MCF 10A (cell line): Measurements from ENCODE around the gene CEP85L. TPM values are rescaled to one million over a fixed set of nuclear protein-coding genes. Genes with fewer than 3 reads are reported as not detected.

Experiments
- BruUV-seq: library from RNA; stranded (reverse); fragments of 400-500 nt; replicated peaks from 2 replicates; lab custom pipeline; 2021; lab: Mats Ljungman, UMichigan
- CTCF ChIA-PET: fragments of 300-600 bp; sonication (Branson Sonifier 250); formaldehyde crosslinking; extraction: SDS; loops from one replicate; lab custom pipeline; 2021; ENCODE audit warnings: antibody characterized with exemption, inconsistent platforms; lab: Yijun Ruan, JAX
- POLR2A ChIA-PET: fragments of 300-600, 350-650 bp; sonication (Branson Sonifier 250); formaldehyde crosslinking; extraction: SDS; loops from one replicate; lab custom pipeline; 2020; ENCODE audit warnings: antibody characterized with exemption, inconsistent platforms; lab: Yijun Ruan, JAX
- DNase-seq: peaks from one replicate; pipeline ENCODE4 v3.0.0-alpha.2; 2018; ENCODE audit not compliant: unreplicated experiment
- H3K27ac Mint-ChIP-seq: one replicate; pipeline ENCODE4 v1.8.0; 2022; ENCODE audit warnings: mild to moderate bottlenecking, low read depth, mixed read lengths; ENCODE audit not compliant: unreplicated experiment
- H3K27me3 Mint-ChIP-seq: one replicate; pipeline ENCODE4 v1.8.0; 2022; ENCODE audit warnings: mixed read lengths; ENCODE audit not compliant: insufficient read depth, unreplicated experiment
- H3K36me3 Mint-ChIP-seq: one replicate; pipeline ENCODE4 v1.8.0; 2022; ENCODE audit warnings: mild to moderate bottlenecking, moderate library complexity, mixed read lengths; ENCODE audit not compliant: insufficient read depth, unreplicated experiment
- H3K4me1 Mint-ChIP-seq: one replicate; pipeline ENCODE4 v1.8.0; 2022; ENCODE audit warnings: mixed read lengths; ENCODE audit not compliant: insufficient read depth, unreplicated experiment
- H3K4me3 Mint-ChIP-seq: one replicate; pipeline ENCODE4 v1.8.0; 2022; ENCODE audit warnings: mild to moderate bottlenecking, moderate library complexity, mixed read lengths; ENCODE audit not compliant: unreplicated experiment
- H3K9me3 Mint-ChIP-seq: one replicate; pipeline ENCODE4 v1.8.0; 2022; ENCODE audit warnings: mixed read lengths; ENCODE audit not compliant: unreplicated experiment
- CTCF ChIP-seq: fragments of 200-600 bp; IDR thresholded peaks from one replicate; pipeline ENCODE4 v1.8.0; 2022; ENCODE audit warnings: antibody characterized with exemption, mild to moderate bottlenecking; ENCODE audit not compliant: unreplicated experiment
- intact Hi-C: fragments of 100-400 bp; cut with micrococcal nuclease; formaldehyde crosslinking; loops from 2 replicates; pipeline ENCODE4 v1.14.1; 2022
- total RNA-seq: library from RNA; stranded (reverse); gene quantifications from 2 replicates; pipeline ENCODE4 v1.2.3, GENCODE V29; 2022

Gene CEP85L
- total RNA-seq, 1 experiment from 2014 or later: 8.4 TPM

GRCh38 chr6:118656847-118657451, 5.6 kb upstream of the CEP85L start:
- H3K4me1 Mint-ChIP-seq: no peaks in the 10 kb centered on the region
- TF ChIP-seq CTCF: no peak
- ChIA-PET POLR2A (no interaction called here), CTCF (interaction anchor here (0.6 to 1.6 kb wide), 2 partner anchors 37 to 78 kb away, joined by 3 to 4 read pairs; no protein-coding TSS in a partner anchor)
- DNase-seq: no peak
- no peaks in the 10 kb centered on the region for H3K27me3 Mint-ChIP-seq
- intact Hi-C loops: no loop called here
- H3K9me3 Mint-ChIP-seq: no peaks in the 10 kb centered on the region
- no peaks in the 10 kb centered on the region for H3K36me3 Mint-ChIP-seq
- BruUV-seq: no TSS peak
- H3K27ac Mint-ChIP-seq: no peak overlapping the region
- H3K4me3 Mint-ChIP-seq: no peak overlapping the region

- POLR2A ChIA-PET: interaction anchor here (0.6 to 1.4 kb wide), 5 partner anchors 12 to 126 kb away, joined by 3 to 4 read pairs (median 3); no protein-coding TSS in a partner anchor
- TSS peak; percentile 71 for BruUV-seq
- no peak for DNase-seq
- Mint-ChIP-seq H3K27me3 (no peaks in the 10 kb centered on the region), H3K9me3 (no peaks in the 10 kb centered on the region), H3K4me1 (peaks cover 6% of the 10 kb centered on the region), H3K36me3 (peaks cover 4% of the 10 kb centered on the region), H3K27ac (peak overlapping the region; percentile 71), H3K4me3 (peak overlapping the region; percentile 85)
- CTCF ChIA-PET: interaction anchor here (0.6 kb wide), 1 partner anchor 60 kb away, joined by 4 read pairs; no protein-coding TSS in a partner anchor
- intact Hi-C loops: no loop called here
- no peak for TF ChIP-seq CTCF
Observed at GRCh38 chr6:118652051-118652615, 742 bp upstream of the CEP85L start.

- H3K27ac Mint-ChIP-seq: peak overlapping the region; percentile 71
- CTCF ChIA-PET: interaction anchor here (0.6 kb wide), 1 partner anchor 1101 kb away, joined by 3 read pairs; no protein-coding TSS in a partner anchor
- H3K4me3 Mint-ChIP-seq: peak overlapping the region; percentile 85
Observed at GRCh38 chr6:118650582-118651281, 659 bp downstream of the CEP85L start.

More at GRCh38 chr6:118650582-118651281, 659 bp downstream of the CEP85L start:
- intact Hi-C loops: loop anchor here (1.0 kb wide), 2 partner anchors 58 to 126 kb away; no protein-coding TSS in a partner anchor
- TF ChIP-seq CTCF: peak; percentile 11
- POLR2A ChIA-PET: interaction anchor here (0.9 to 2.7 kb wide), 8 partner anchors 11 to 127 kb away, joined by 3 to 13 read pairs (median 4); no protein-coding TSS in a partner anchor
- H3K9me3 Mint-ChIP-seq: no peaks in the 10 kb centered on the region
- H3K27me3 Mint-ChIP-seq: no peaks in the 10 kb centered on the region
- BruUV-seq: no TSS peak
- peak; percentile 39 for DNase-seq
- peaks cover 4% of the 10 kb centered on the region for H3K36me3 Mint-ChIP-seq
- peaks cover 6% of the 10 kb centered on the region for H3K4me1 Mint-ChIP-seq
